ENCODE measurements around the gene DECR2.
"Not testable (repeated sequence)": the region's sequence is repeated elsewhere in the genome, so short reads cannot be mapped to it uniquely, and the experiment has no call there.

DECR2 gene

GRCh38 chr16:405548-406506 is 4.1 kb downstream of the DECR2 start:
- DNase-seq, result no peak

GRCh38 chr16:407253-407652 is 5.6 kb downstream of the DECR2 start:
- DNase-seq, result no peak

DNA sequence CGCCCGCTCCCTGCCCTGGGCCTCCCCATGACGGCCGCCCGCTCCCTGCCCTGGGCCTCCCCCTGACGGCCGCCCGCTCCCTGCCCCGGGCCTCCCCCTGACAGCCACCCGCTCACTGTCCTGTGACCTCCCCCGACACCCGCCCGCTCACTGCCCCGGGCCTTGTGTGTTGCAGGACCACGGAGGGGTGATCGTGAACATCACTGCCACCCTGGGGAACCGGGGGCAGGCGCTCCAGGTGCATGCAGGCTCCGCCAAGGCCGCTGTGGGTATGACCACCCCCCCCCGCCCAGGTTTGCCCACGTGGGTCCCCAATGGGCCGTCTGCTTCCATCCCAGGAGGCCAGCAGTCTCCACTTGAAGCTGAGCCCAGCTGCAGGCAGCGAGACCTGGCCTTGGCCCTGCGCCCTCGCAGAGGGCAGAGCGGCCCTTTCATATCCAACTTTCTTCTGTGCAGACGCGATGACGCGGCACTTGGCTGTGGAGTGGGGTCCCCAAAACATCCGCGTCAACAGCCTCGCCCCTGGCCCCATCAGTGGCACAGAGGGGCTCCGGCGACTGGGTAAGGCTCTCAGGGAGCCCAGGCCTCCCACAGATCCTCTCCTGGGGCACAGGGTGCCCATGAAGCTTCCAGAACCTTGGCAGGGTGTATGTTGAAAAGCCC is 9.0 kb downstream of the DECR2 start:
- DNase-seq, result no peak

DNA sequence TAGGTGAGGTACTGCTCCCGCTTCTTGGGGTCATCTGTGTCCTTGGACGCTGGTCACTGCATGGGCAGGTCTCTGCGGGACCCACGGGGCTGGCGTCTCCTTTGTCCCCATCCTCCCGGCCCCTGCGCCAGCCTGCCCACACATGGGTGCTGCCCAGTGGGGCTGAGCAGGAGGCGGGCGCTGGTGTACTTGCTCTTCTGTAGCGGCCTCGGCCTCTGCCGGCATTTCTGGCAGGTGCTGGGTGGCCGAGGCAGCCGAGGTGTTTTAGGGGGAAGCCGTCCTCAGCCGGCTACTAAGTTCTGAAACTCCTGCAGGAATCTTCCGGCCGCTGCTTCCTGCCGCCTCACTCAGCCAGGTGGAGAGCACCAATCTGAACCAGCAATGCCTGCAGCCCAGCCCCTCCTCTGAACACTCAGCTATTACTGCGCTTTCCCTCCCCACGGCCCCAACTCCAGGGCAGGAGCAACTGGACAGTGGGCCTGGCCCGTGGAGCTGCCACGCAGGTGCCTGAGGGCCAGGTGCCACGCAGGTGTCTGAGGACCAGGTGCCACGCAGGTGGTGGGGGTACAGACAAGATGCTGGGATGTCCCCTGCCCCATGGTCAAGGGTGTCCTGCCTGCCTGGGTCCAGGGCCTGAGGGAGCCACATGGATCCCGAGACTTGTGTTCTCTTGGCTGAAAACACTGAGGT is 10.0 kb downstream of the DECR2 start:
- DNase-seq, result no peak

DNA sequence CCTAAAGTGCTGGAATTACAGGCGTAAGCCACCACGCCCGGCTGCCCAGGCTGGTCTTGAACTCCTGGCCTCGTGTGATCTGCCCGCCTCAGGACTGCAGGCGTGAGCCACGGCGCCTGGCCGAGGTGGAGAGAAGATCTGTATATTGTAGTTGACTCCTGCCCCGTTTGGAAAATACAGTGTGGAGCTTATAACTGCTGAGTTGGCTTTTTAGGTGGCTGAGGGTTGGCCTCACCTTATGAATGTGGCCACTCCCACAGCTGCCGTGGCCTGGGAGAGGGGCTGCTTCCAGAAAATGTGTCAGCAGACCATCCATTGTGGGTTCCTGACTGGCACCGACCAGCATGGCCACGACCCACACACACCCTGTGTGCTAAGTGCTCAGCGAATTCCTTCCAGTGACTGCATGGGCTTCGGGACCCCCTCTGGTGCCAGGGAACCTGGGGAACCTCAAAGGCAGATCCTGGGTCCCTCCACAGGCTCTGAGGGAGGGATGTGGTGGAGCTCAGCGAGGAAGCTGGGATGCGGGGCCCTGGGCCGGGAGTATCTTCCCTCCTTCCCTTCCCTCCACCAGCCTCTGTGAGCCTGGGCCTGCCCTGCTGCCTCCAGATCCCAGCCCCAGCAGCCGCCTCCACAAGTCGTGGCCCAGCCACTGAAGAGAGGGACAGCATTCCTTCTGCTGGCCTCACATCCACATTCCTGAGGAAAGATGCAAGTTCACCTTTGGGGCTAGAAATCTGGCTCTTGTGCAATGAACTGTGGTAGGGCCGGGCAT is 12.9 kb downstream of the DECR2 start:
- DNase-seq, result no peak

GRCh38 chr16:415170-415498 is 13.4 kb downstream of the DECR2 start:
- not testable (repeated sequence) for DNase-seq

DNA sequence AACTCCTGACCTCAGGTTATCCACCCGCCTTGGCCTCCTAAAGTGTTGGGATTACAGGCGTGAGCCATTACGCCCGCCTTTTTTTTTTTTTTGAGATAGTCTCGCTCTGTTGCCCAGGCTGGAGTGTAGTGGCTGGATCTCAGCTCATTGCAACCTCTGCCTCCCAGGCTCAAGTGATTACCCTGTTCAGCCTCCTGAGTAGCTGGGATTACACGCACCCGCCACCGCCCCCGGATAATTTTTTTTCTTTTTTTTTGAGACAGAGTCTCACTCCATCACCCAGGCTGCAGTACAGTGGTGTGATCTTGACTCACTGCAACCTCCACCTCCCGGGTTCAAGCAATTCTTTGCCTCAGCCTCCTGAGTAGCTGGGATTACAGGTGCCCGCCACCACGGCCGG is 20.5 kb downstream of the DECR2 start:
- DNase-seq, result not testable (repeated sequence)

GRCh38 chr16:424033-424622 is 22.4 kb downstream of the DECR2 start:
- no peak for DNase-seq

- no peak for DNase-seq
These were observed 23.0 kb downstream of the DECR2 start for GRCh38 chr16:424623-425081.

GRCh38 chr16:425082-425718 is 23.5 kb downstream of the DECR2 start, which contains the start of gene RAB11FIP3:
Gene RAB11FIP3 (plus strand): TSS chr16:425649. CDS start chr16:426007, 358 bp downstream.
- peak; percentile 89 for DNase-seq

DNA sequence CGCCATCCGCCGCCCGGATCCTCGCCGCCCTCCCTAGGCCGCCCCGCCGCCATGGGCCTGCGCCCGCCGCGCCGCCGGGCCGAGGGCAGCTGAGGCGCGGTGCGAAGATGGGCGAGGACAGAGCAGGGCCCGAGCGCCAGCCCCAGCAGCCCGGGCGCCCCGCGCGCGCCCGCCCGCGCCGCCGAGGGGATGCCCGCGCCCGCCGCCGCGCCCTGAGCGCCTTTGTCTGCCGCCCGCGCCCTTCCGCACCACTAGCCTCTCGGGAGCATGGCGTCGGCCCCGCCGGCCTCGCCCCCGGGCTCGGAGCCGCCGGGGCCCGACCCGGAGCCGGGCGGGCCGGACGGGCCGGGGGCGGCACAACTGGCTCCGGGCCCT is 24.0 kb downstream of the DECR2 start:
- DNase-seq, result no peak

DNA sequence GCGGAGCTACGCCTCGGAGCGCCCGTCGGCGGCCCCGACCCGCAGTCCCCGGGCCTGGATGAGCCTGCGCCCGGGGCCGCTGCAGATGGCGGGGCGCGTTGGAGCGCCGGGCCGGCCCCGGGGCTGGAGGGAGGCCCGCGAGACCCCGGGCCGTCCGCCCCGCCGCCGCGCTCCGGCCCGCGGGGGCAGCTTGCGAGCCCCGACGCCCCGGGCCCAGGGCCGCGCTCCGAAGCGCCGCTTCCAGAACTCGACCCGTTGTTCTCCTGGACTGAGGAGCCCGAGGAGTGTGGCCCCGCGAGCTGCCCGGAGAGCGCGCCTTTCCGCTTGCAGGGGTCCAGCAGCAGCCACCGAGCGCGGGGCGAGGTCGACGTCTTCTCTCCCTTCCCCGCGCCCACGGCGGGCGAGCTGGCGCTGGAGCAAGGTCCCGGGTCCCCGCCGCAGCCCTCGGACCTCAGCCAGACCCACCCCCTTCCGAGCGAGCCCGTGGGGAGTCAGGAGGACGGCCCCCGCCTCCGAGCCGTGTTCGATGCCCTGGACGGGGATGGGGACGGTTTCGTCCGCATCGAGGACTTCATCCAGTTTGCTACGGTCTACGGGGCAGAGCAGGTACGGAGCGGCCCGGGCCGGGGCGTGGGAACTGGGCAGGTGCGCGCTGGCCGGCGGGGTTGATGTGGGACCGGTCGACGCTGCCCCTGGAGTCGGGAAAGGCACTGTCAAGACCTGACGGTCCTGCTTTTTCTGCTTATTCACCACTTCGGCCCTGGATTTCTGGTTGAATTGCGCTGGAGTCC is 24.6 kb downstream of the DECR2 start:
- no peak for DNase-seq

GRCh38 chr16:426906-427249 is 25.2 kb downstream of the DECR2 start:
- no peak for DNase-seq

DNA sequence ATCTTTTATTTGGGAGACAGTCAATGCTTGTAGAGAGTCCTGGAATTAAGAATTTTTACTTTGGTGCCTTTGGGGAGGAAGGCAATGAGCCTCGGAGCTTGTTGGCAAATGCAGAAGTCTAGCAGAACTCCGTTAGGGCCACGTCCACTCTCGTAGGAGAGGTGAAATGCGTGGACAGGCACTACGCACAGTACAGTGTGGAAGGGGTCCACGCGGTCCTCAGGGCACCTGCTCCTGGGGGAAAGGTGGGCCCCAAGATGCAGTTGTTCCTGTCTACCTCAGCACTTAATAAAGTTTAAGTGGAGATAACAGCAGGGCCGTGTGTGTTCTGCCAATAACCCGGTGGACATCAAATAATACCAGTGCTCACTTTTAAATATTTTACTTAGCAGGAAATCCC is 25.6 kb downstream of the DECR2 start:
- no peak for DNase-seq

GRCh38 chr16:430904-431303 is 29.2 kb downstream of the DECR2 start:
- DNase-seq, result no peak

- DNase-seq, result peak; percentile 58
These were observed 38.9 kb downstream of the DECR2 start for GRCh38 chr16:440627-441026.

DNA sequence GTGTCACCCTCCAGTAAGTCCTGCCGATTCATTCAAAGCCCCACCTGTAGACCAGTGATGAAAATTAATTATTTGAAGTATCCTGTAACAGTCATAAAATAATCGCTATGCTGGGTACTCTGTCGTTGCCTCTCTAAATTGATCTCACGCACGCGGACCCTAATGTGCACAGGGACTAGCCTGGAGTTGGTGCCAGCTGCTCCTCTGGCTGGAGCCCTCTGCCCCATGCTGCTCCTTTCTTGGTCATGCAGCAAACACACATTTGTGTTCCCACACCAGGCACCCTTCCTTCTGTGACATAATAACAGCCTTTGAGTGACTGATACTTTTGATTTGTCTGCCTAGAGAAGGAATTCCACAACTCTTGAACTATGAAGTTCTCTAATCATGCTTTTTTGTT is 39.8 kb downstream of the DECR2 start:
- DNase-seq, result no peak

DNA sequence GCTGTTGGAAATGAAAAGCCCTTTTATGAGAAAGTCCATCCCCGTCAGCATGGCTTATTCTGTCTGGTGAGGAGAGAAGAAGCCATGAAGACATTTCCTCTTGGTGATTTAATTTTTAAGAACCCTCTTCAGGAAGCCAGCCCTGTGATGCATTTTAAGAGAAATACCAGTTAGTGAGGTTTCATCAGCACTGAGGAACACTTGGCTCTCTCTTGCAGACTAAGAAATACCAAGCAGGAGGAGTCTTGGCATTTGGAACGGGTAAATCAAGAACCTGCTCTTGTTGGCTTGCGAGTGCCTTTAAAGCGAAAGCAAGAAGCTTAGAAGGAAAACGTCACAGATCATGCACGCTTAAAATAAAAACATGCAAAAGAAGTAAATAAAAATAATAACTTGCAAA is 41.3 kb downstream of the DECR2 start:
- DNase-seq, result no peak

DNA sequence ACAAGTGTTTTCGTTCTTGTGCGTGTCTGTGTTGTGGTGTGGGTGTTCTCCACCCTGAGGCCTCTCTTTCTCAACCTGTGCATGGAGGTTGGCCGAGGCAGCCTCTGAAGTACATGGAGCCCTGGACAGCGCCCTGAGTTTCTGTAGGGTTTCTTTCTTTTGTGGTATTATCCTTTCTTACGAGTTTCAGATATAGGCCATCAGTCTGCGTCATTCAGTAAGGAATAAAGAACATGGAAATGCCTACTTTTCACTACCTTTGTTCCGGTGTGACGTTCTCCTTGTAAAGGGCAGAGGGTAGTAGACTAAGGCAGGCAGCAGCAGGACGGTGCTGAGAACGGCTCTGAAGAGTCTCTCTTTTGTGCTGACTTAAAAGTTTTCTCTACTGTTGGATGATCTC is 42.3 kb downstream of the DECR2 start:
- no peak for DNase-seq

- no peak for DNase-seq
These were observed 43.9 kb downstream of the DECR2 start for GRCh38 chr16:445566-445965.

- DNase-seq, result no peak
These were observed 48.7 kb downstream of the DECR2 start for GRCh38 chr16:450385-450784.
